Stomach (tissue), 9 donors: ENCODE measurements around the gene VN1R5. TPM values are rescaled to one million over a fixed set of nuclear protein-coding genes. Genes with fewer than 3 reads are reported as not detected.

ENCODE experiments used
- DNase-seq, 2 donors: peaks; one replicate each; pipeline versions ENCODE4 v3.0.0 to v3.0.0-alpha.2; 2013 to 2019
- H3K27ac ChIP-seq, 5 donors: fragments of 200-600 bp in 4 of 5; sonication (generic) in 4 of 5; one replicate each; pipeline ENCODE4 v1.5.1; 2013 to 2019; ENCODE audit warnings: mild to moderate bottlenecking in 1 of 5, moderate library complexity in 1 of 5
- H3K27me3 ChIP-seq, 3 donors: fragments of 200-600 bp; sonication (generic); one replicate each; pipeline ENCODE4 v1.5.1; 2017 to 2019; ENCODE audit warnings: mixed run types in 1 of 3
- H3K36me3 ChIP-seq, 4 donors: fragments of 200-600 bp; sonication (generic); 1 replicate in 3 of 4; 2 replicates in 1 of 4; pipeline ENCODE4 v1.5.1; 2016 to 2019
- H3K4me1 ChIP-seq, 4 donors: fragments of 200-600 bp; sonication (generic); one replicate each; pipeline ENCODE4 v1.5.1; 2016 to 2019
- H3K4me3 ChIP-seq, 4 donors: fragments of 200-600 bp; sonication (generic) in 3 of 4; one replicate each; pipeline ENCODE4 v1.5.1; 2016 to 2019; ENCODE audit warnings: mild to moderate bottlenecking in 1 of 4
- H3K9me3 ChIP-seq, 4 donors: fragments of 200-600 bp; sonication (generic); one replicate each; pipeline ENCODE4 v1.5.1; 2016 to 2019
- EP300 ChIP-seq: sonication (generic); formaldehyde crosslinking; IDR thresholded peaks from one replicate; pipeline ENCODE4 v1.6.1; 2017; ENCODE audit warnings: antibody characterized with exemption
- POLR2A ChIP-seq, 4 donors: fragments of 450-650 bp; IDR thresholded peaks; one replicate each; pipeline ENCODE4 v1.6.1; 2016; ENCODE audit warnings: antibody characterized with exemption in 4 of 4, control low read depth in 2 of 4, mild to moderate bottlenecking in 1 of 4, moderate library complexity in 1 of 4
- POLR2AphosphoS5 ChIP-seq, 3 donors: sonication (generic); formaldehyde crosslinking; IDR thresholded peaks; one replicate each; pipeline ENCODE4 v1.6.1; 2016; ENCODE audit warnings: antibody characterized with exemption in 3 of 3
- WGBS, 5 donors: extraction: QIAGEN DNeasy Blood & Tissue Kit in 3 of 5; methylation state at CpG; one replicate each; pipeline versions ENCODE4 v1.1.5 to v1.1.7; 2013 to 2018; 5-methylcytosine and 5-hydroxymethylcytosine counted together
- intact Hi-C: fragments of 100-400 bp; cut with DNase I; formaldehyde crosslinking; loops from one replicate; pipeline ENCODE4 v1.15.1; 2023; ENCODE audit warnings: low total_unique reads
- polyA plus RNA-seq, 3 donors: library from polyadenylated mRNA; stranded (reverse); fragments of 200-250 nt; gene quantifications; one replicate each; pipeline ENCODE4 v1.2.3, GENCODE V29; 2013
- total RNA-seq, 5 donors: library from RNA; depleted of rRNA; stranded (reverse); fragments of >200 nt; gene quantifications; one replicate each; pipeline versions ENCODE4 v1.1.0 to v1.2.3, GENCODE V29; 2014 to 2016
- TF ChIP-seq, protein P1 (sequence below), 7 experiments: fragments of 450-650 bp in 4 of 7; fragments of 200-600 bp in 3 of 7; sonication (generic) in 3 of 7; IDR thresholded peaks; one replicate each; pipeline ENCODE4 v1.5.1; 2016 to 2019; ENCODE audit warnings: antibody characterized with exemption in 7 of 7, control low read depth in 2 of 7, mild to moderate bottlenecking in 1 of 7
- donor health status: healthy with polysubstance abuse.
- donor health status: Bipolar disorder and iron deficiency.
- donor health status: healthy.

VN1R5 gene
- total and polyA plus RNA-seq, 8 donors, result not detected

DNA sequence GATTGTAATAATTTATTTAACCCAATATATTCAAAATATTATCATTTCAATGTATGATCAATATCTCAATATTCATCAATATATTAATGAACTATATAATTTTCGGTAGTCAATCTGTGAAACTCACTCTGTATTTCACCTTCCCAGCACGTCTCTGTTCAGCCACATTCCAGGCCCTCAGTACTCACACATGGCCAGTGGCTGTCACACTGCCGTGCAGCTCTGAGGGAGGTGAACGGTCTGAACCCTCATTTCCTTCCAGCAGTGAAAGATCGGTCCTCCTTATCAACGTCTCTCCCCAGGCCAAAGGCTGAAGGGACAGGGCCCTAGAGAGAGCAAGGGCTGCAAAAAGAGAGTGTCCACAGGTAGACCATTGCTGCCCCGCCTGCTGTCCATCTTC lies 44.5 kb upstream of the VN1R5 start:
- no peak for DNase-seq
- Histone ChIP-seq H3K27me3 (no peaks in the 10 kb centered on the region), H3K4me3 (no peak overlapping the region), H3K36me3 (peaks cover 0 to 4% (median 2%) of the 10 kb centered on the region in 4 donors), H3K4me1 (peaks cover 11 to 35% (median 29%) of the 10 kb centered on the region in 4 donors), H3K27ac (peak overlapping the region in 4 of 5 donors; percentile 92 to 98 (median 94)), H3K9me3 (no peaks in the 10 kb centered on the region)
- no peak for TF ChIP-seq POLR2AphosphoS5 (IDR thresholded peaks at IDR 0.05)
- no peak for TF ChIP-seq POLR2A (IDR thresholded peaks at IDR 0.05)
- TF ChIP-seq, protein P1, sequence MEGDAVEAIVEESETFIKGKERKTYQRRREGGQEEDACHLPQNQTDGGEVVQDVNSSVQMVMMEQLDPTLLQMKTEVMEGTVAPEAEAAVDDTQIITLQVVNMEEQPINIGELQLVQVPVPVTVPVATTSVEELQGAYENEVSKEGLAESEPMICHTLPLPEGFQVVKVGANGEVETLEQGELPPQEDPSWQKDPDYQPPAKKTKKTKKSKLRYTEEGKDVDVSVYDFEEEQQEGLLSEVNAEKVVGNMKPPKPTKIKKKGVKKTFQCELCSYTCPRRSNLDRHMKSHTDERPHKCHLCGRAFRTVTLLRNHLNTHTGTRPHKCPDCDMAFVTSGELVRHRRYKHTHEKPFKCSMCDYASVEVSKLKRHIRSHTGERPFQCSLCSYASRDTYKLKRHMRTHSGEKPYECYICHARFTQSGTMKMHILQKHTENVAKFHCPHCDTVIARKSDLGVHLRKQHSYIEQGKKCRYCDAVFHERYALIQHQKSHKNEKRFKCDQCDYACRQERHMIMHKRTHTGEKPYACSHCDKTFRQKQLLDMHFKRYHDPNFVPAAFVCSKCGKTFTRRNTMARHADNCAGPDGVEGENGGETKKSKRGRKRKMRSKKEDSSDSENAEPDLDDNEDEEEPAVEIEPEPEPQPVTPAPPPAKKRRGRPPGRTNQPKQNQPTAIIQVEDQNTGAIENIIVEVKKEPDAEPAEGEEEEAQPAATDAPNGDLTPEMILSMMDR (IDR thresholded peaks at IDR 0.05), result no peak
- no peak for TF ChIP-seq EP300
- 52 to 74% (median 61%) methylated on average over 7 of the region's 7 CpGs for WGBS, 5 donors
- intact Hi-C loops, result loop anchor here (10.0 kb wide), 1 partner anchor 97 kb away; no protein-coding TSS in a partner anchor

DNA sequence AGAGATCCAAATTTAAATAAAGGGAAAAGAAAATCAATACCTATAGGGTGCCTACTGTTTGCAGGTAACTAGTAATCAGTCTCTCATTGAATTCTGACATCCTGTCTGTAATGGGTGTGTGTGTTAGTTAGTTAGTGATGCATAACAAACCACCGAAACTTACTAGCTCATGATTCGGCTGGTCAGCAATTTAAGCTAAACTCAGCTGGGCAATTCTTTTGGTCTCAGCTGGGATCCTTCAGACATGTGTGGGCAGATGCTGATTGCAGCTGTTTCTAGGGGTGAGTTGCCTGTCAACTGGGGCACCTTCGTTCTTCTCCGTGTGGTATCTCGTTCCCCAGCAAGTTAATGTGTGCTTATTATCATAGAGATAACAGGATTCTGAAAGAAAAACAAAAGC lies 43.9 kb upstream of the VN1R5 start:
- TF ChIP-seq POLR2AphosphoS5 (IDR thresholded peaks at IDR 0.05) (no peak), POLR2A (IDR thresholded peaks at IDR 0.05) (no peak), EP300 (no peak)
- TF ChIP-seq, protein P1 (IDR thresholded peaks at IDR 0.05), result no peak
- H3K4me1 ChIP-seq, result peaks cover 11 to 35% (median 29%) of the 10 kb centered on the region in 4 donors
- WGBS, 5 donors, result 43 to 60% (median 50%) methylated on average over 5 of the region's 5 CpGs
- H3K36me3 ChIP-seq, result no peaks in the 10 kb centered on the region
- no peak overlapping the region for H3K27ac ChIP-seq
- intact Hi-C loops, result loop anchor here (10.0 kb wide), 1 partner anchor 97 kb away; no protein-coding TSS in a partner anchor
- H3K4me3 ChIP-seq, result no peak overlapping the region
- H3K27me3 ChIP-seq, result no peaks in the 10 kb centered on the region
- no peak for DNase-seq
- no peaks in the 10 kb centered on the region for H3K9me3 ChIP-seq

DNA sequence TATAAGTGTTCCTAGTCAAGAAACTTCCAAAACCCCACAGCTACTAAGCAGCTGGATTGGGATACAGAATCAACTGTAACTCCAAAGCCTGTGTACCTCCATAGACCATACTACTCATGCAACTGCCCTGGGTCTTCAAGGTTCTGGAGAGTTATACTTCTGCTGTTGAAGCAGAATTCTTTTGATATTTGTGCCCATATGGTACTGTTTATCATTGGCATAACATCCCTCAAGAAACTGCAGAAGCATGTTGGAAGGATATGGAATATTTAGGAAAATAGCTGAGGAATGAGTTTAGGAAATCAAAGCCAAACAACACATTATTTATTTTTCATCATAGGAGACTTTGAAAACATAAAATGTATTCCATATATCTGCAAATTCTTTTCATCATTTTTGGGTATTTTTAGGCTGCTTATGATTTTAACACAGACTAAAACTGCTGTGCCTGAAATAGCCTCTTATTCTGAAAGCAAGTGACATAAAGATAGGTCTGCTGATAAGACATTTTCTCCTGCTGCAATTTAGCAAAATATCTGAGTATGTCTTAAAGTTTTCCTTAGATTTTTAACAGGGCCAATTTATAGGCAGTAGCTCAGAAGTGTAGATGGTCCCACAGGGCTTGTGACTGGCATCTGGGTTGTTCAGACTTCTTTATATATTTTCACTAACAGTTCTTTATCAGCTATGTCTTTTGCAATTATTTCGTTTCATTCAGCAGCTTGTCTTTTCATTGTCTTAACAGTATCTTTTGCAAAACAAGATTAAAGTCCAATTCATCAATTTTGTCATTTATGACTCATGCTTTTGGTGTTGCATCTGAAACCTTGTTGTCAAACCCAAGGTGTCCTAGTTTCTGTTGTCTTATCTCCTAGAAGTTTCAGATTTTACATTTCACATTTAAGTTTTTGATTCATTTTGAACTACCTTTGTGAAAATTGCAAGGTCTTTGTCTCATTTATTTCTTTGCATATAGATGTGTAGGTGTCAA lies 43.0 kb upstream of the VN1R5 start:
- no peaks in the 10 kb centered on the region for H3K36me3 ChIP-seq
- DNase-seq, result no peak
- H3K4me3 ChIP-seq, result no peak overlapping the region
- TF ChIP-seq, protein P1 (IDR thresholded peaks at IDR 0.05), result no peak
- TF ChIP-seq POLR2AphosphoS5 (IDR thresholded peaks at IDR 0.05) (no peak), EP300 (no peak), POLR2A (IDR thresholded peaks at IDR 0.05) (no peak)
- H3K9me3 ChIP-seq, result no peaks in the 10 kb centered on the region
- intact Hi-C loops, result loop anchor here (10.0 kb wide), 1 partner anchor 98 kb away; no protein-coding TSS in a partner anchor
- no peaks in the 10 kb centered on the region for H3K27me3 ChIP-seq
- 28 to 55% (median 46%) methylated on average over 1 of the region's 1 CpG for WGBS, 5 donors
- H3K4me1 ChIP-seq, result peaks cover 11 to 29% (median 22%) of the 10 kb centered on the region in 4 donors
- no peak overlapping the region for H3K27ac ChIP-seq

DNA sequence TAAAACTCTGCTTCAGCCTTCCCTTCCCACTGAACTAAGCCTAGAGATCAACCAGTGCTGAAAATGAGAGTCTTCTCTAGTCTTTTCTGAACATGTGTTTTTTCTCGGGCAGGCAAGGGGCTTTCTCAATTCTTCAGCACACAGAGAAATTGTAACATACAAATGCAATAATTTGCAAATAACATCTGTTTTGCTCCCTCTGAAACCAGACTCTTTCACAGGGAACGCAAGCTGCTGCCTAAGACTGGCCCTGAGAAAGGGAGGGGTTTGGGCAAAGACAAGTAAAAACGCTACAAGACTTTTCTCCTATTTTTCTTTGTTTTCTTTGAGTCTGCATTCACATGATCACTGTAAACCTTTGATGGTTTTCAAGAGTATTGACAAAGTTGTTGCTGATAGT lies 39.6 kb upstream of the VN1R5 start:
- TF ChIP-seq POLR2A (IDR thresholded peaks at IDR 0.05) (no peak), EP300 (no peak), POLR2AphosphoS5 (IDR thresholded peaks at IDR 0.05) (no peak)
- TF ChIP-seq, protein P1 (IDR thresholded peaks at IDR 0.05), result no peak
- Histone ChIP-seq H3K4me3 (no peak overlapping the region), H3K27ac (no peak overlapping the region), H3K27me3 (no peaks in the 10 kb centered on the region), H3K9me3 (no peaks in the 10 kb centered on the region), H3K4me1 (peaks cover 0 to 1% (median 0%) of the 10 kb centered on the region in 4 donors), H3K36me3 (no peaks in the 10 kb centered on the region)
- intact Hi-C loops, result loop anchor here (10.0 kb wide), 1 partner anchor 101 kb away; no protein-coding TSS in a partner anchor
- no peak for DNase-seq
- WGBS, 5 donors, result 44 to 52% (median 51%) methylated on average over 3 of the region's 3 CpGs
